Activated CD8-positive, alpha-beta memory T cell treated with anti-CD3 and anti-CD28 coated beads, Interleukin-2, amount 50 U/mL, for 48 hours (primary cell): ENCODE data around the gene PRPF6.
"Not testable (repeated sequence)": the region's sequence is repeated elsewhere in the genome, so short reads cannot be mapped to it uniquely, and the experiment has no call there.

Experiments
- DNase-seq: peaks from one replicate; pipeline ENCODE4 v3.0.0-alpha.2; 2020

Gene PRPF6

DNA sequence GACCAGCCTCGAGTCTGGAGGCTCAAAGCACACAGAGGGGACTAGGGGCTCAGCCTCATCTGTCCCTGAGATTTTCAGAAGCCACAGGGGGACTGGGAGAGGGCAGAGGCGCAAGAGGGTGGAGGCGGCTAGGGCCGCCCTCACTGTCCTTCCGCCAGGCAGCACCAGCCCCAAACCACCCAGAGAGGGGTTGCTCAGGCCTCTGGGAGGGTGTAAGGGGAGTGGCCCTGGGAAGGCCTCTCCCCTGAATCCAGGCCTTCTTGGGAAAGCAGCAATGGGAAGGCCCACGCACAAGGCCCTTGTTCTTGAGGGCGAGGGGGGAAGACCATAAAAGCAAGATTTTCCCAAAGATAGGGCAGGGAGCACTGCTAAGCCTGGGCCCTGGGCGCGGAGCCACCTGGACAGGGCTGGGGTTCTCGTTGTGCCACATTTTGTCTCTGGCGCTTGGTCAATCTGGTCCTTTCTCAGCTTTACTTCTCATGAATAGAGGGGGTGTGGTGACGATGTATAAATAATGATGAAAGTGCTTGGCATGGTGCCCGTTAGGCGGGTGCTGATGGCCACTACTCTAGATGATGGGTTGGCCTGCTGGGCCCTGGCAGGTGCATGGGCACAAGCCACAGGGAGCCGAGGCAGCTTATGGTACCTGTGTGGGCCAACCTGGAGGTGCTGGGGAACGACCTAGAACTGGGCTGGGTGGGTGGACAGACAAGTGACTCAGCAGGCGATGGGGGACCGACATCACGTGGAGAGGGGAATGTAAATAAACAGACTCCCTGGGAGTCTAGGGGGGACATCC, 6.3 kb upstream of the PRPF6 start:
- DNase-seq: no peak

DNA sequence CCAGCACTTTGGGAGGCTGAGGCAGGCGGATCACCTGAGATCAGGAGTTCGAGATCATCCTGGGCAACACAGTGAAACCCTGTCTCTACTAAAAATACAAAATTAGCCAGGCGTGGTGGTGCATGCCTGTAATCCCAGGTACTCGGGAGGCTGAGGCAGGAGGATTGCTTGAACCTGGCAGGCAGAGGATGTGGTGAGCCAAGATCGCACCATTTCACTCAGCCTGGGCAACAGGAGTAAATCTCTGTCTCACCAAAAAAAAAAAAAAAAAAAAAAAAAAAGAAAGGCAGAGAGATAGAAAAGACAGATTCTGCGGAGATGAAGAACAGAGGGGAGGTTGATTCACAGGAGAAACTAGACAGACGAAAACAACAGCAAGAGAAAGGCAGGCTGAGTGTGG, 4.4 kb upstream of the PRPF6 start:
- DNase-seq: not testable (repeated sequence)

DNA sequence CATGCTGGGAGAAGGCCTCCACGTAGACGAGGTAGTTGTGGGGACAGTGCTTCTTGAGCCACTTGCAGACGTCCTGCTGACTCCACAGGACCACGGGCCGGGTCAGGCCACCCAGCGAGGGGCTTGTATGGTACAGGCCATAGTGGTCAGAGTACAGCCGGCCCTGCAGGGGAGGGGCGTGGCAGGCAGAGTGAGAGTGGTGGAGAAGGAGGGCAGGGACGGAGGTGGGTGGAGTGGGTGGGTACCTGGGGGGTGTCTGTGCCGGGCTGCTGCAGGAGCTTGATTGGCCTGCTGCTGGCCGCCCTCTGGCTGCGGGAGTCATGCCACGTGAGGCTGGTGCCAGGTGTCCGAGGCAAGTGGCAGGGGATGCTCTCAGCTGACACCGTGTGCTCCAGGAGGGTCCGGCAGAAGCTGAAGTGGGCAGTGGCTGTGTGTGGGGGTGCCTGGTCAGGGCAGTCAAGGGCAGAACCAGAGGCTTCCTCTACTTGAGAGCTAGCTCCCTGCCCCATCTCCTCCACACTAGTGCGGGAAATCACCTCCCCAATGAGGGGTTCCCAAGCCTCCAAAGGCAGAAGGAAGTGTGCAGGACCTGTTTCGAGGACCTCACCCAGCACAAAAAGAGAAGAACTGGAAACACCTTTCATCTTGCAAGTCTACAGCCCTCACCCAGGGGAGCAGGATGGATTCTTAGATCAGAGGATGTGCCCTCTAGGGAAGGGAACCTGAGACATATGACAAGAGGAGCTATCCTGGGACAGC, 3.8 kb upstream of the PRPF6 start:
- no peak for DNase-seq

DNA sequence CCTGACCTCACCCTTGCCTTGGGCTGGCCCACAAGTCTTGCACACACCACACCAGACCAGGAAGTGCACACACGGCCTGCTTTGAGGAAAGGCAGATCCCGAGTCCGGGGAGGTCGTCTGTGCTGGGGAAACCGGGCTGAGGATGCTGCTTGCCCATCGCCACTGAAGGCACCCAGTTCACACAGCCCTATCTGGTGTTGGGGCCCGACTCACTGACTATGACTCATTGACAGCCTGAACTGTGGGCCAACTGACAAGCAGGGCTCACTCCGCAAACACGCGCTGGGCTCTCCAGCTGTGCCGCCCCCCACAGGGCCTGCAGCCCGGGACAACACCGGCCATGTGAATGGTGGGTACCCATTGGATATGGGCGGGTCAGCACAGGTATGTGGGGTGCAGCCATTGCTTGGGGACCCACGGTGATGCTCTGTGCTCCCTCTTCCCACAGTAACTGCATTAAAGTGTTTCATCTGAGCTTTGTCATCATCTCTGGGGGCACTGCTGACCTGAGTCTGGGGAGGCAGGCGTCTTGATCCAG, 3.1 kb upstream of the PRPF6 start:
- DNase-seq: peak; percentile 80

DNA sequence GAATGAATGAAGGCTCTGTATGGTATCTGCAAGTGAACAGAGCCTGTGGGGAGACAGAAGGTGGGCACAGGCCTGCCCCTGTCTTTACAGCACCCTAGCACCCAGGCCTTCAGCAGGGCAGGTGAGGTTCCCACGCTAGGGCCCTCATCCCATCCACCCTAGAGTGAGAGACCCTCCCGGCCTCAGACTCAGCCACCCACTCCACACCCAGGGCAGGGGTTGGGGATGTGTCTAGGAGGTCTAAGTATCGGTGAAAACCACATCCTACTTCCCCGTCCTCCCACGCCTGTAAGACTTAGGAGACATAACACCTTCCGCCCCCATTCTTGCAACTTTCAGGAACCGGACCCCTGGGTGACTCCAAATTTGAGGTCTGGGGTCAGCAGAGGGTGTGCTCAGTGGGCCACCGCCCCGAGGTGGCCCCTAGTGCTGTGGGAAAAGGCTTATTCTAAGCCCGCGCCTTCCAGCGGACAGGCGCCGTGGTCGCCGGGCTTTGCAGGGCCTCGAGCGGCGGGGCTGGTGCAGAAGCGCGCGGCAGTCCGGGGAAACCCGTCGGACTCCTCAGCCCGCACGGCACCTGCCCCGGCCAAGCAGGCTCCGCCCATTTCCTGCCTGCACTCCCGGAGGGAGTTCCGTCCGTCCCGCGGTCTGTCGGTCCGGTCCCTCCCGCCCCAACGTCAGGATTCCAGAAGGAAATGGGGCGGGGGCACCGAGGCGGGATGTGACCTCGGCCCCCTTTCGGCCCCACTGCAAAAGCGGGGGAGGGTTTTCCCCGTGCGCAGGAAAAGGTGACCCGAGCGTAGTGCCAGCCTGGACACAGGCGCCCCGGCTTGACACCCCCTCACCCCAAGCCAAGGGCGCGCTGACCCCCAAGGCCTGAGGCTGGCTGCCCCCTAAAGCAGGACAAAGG, 2.4 kb upstream of the PRPF6 start:
- peak; percentile 83 for DNase-seq

- no peak for DNase-seq
Observed at GRCh38 chr20:63979229-63979556, 1.7 kb upstream of the PRPF6 start.

GRCh38 chr20:63979557-63980316, 1.2 kb upstream of the PRPF6 start, which contains the start of gene SAMD10:
Gene SAMD10 (minus strand): TSS chr20:63979642. CDS start chr20:63979467, 175 bp downstream.
- peak; percentile 92 for DNase-seq

GRCh38 chr20:63980317-63980805, 571 bp upstream of the PRPF6 start:
- peak; percentile 71 for DNase-seq

GRCh38 chr20:63982937-63983336, 2.0 kb downstream of the PRPF6 start:
- DNase-seq: no peak

DNA sequence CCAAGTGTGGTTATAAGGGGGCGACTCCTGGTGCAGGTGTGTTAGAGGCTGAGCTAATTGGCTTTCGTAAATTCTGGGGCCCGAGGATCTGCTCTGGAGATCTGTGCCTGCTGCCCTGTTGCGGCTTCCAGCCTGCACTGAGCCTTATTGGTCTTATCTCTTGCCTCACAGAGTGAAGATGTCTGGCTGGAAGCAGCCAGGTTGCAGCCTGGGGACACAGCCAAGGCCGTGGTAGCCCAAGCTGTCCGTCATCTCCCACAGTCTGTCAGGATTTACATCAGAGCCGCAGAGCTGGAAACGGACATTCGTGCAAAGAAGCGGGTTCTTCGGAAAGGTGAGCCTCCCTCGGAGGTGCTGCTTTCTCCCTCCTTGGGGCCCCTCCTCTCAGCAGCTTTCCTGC, 20.0 kb downstream of the PRPF6 start:
- no peak for DNase-seq

GRCh38 chr20:64001607-64002011, 20.7 kb downstream of the PRPF6 start:
- DNase-seq: no peak

DNA sequence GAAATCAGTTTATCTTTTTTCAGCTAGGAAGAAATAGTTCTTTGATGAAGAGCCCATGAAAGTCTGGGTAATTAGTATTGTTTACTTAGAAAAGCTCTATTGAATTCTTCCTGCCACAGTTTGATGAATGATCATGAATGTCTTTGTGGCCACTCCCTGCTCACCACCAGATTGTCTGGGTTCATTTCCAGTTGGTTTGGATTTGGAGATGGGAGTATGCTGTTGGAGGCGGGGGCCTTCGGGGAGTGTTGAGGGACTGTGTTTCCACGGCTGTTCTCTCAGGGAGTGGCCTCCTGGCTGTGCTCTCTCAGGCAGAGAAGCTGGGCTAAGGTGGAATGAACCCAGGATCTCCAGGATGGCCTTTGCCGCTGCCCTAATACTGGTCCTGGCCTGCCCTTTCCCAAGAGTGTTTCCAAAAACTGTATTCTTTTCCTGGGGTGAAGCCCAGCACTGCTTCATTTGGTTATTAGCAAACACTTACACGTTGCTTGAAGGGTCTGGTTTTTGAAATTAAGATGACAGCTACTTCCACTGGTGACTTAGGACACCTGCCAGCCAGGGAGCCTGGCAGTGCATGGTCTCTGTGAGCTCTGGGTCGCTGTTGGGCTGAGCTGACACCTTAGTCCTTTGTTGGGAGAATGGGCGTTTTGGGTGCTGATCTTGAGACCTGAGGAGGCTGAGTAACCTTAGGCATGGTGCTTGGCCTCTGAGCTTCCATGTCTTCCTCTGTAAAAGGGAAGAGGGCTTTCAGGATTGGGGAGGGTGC, 23.2 kb downstream of the PRPF6 start:
- DNase-seq: no peak

DNA sequence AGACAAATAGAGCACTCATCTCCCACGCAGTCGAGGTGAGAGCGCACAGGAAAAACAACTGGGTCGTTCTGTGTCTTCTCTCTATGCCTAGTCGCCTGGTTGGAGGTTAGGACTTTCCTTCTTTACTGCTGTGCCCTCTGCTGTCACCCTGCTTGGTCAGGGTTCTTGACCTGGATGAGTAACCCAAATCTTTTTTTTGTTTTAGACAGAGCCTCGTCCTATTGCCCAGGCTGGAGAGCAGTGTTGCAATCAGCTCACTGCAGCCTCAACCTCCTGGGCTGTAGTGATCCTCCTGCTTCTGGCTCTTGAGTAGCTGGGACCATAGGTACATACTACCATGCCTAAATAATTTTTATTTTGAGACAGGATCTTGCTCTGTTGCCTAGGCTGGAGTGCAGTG, 24.5 kb downstream of the PRPF6 start:
- DNase-seq: no peak

DNA sequence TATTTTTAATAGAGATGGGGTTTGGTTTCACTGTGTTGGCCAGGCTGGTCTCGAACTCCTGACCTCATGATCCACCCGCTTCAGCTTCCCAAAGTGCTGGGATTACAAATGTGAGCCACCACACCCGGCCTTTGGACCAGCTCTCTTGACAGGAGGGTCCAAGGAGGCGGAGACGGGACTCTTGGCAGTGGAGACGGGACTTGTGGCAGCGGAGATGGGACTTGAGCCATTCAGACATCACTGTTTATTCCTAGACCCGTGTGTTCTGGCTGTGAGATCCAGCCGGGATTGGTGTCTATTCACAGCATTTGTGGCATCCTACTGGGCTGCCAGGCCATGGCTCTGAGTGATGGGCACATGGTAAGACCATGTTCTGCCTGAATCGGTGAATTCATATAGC, 25.6 kb downstream of the PRPF6 start:
- DNase-seq: no peak

GRCh38 chr20:64006902-64007301, 26.0 kb downstream of the PRPF6 start:
- no peak for DNase-seq

DNA sequence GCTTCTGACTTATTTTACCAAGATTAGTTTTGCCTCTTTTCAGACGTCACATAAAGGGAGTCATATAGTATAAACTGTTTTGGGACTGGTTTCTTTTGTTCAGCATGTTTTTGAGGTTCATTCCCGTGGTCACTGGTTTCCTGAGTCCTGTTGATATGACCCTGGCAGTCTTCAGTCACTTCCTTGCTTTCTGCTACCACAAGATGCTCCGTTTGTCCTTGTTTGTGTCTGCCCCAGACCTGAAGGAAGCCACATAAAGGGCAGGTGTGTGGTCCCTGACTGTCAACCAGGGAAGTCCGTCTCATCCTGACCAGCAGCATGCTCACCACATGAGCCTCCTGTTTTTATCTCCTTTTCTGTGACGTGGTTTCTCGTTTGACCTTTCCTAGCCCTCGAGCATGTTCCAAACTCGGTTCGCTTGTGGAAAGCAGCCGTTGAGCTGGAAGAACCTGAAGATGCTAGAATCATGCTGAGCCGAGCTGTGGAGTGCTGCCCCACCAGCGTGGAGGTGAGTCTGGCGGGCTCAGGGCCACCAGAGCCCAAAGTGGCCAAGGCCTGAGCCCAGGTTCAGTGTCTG, 29.0 kb downstream of the PRPF6 start:
- no peak for DNase-seq

GRCh38 chr20:64010711-64011237, 29.8 kb downstream of the PRPF6 start:
- DNase-seq: no peak

DNA sequence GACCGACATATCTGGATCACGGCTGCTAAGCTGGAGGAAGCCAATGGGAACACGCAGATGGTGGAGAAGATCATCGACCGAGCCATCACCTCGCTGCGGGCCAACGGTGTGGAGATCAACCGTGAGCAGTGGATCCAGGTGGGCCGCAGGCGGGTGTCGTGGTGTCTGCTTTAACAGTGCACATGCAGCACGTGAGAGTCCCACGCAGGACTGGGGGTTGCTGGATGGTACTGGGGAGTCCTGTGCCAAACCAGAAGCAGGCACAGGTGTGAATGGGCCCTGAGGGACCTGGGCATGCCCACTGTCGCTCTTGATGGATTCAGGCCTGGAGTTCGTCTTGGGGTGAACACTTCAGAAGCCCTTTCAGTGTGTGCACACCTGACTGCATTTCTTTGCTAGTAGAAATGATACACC, 30.4 kb downstream of the PRPF6 start:
- DNase-seq: no peak

- DNase-seq: not testable (repeated sequence)
Observed at GRCh38 chr20:64012385-64013154, 31.6 kb downstream of the PRPF6 start.

GRCh38 chr20:64015635-64016034, 34.7 kb downstream of the PRPF6 start:
- DNase-seq: no peak
